22Rv1 (cell line): ENCODE measurements around the gene KITLG.

Experiments used
- H3K27ac ChIP-seq: fragments of 450-650 bp; 2 replicates; pipeline ENCODE4 v1.5.1; 2017
- CTCF ChIP-seq: fragments of 450-650 bp; IDR thresholded peaks from 2 replicates; pipeline ENCODE4 v1.5.1; 2017; ENCODE audit warnings: mild to moderate bottlenecking
- ZFX ChIP-seq: fragments of 450-650 bp; IDR thresholded peaks from 2 replicates; pipeline ENCODE4 v1.6.1; 2017; ENCODE audit warnings: antibody characterized with exemption, borderline replicate concordance

KITLG gene

GRCh38 chr12:88544991-88545980, 35.0 kb downstream of the KITLG start:
- no peak overlapping the region for H3K27ac ChIP-seq
- TF ChIP-seq ZFX (no peak), CTCF (no peak)

GRCh38 chr12:88539893-88540292, 40.4 kb downstream of the KITLG start:
- no peak for TF ChIP-seq ZFX
- TF ChIP-seq CTCF, result no peak
- no peak overlapping the region for H3K27ac ChIP-seq

GRCh38 chr12:88538697-88539096, 41.6 kb downstream of the KITLG start:
- TF ChIP-seq ZFX (no peak), CTCF (no peak)
- H3K27ac ChIP-seq, result no peak overlapping the region

- TF ChIP-seq ZFX, result no peak
- no peak for TF ChIP-seq CTCF
- no peak overlapping the region for H3K27ac ChIP-seq
Observed at GRCh38 chr12:88538250-88538649, 42.0 kb downstream of the KITLG start.

GRCh38 chr12:88530868-88531267, 49.4 kb downstream of the KITLG start:
- TF ChIP-seq ZFX (no peak), CTCF (no peak)
- no peak overlapping the region for H3K27ac ChIP-seq

- H3K27ac ChIP-seq, result no peak overlapping the region
- no peak for TF ChIP-seq CTCF
- TF ChIP-seq ZFX, result no peak
Observed at GRCh38 chr12:88529531-88530488, 50.5 kb downstream of the KITLG start.
